Pancreas (tissue), 10 donors: ENCODE measurements around the gene PARP4. TPM values are rescaled to one million over a fixed set of nuclear protein-coding genes. Genes with fewer than 3 reads are reported as not detected.

Experiments used
- ATAC-seq, 4 donors: fragments of 200-7000 bp; cut with Tn5 transposase; one replicate each; pipeline versions ENCODE4 v1.8.0 to v1.9.1; 2020; ENCODE audit warnings: mild to moderate bottlenecking in 4 of 4, moderate library complexity in 4 of 4
- DNase-seq, 6 donors: peaks; one replicate each; pipeline ENCODE4 v3.0.0-alpha.2; 2020
- FAIRE-seq: peaks from 2 replicates; lab custom pipeline; 2012; peaks lifted over from hg19 to GRCh38; lab: Jason Lieb, UNC
- H3K27ac ChIP-seq, 4 donors: fragments of 200-600 bp; sonication (generic); 1 replicate in 3 of 4; 2 replicates in 1 of 4; pipeline versions ENCODE4 v1.5.0 to v1.8.0; 2020
- H3K27me3 ChIP-seq, 4 donors: fragments of 200-600 bp; one replicate each; pipeline ENCODE4 v1.8.0; 2021
- H3K36me3 ChIP-seq, 3 donors: fragments of 200-600 bp; sonication (generic) in 1 of 3; one replicate each; pipeline versions ENCODE4 v1.5.0 to v1.8.0; 2020 to 2021
- H3K4me1 ChIP-seq, 3 donors: fragments of 200-600 bp; one replicate each; pipeline ENCODE4 v1.8.0; 2021
- H3K4me3 ChIP-seq, 4 donors: fragments of 200-600 bp; sonication (generic) in 2 of 4; one replicate each; pipeline versions ENCODE4 v1.5.0 to v1.8.0; 2020 to 2021
- H3K9me3 ChIP-seq, 4 donors: fragments of 200-600 bp; one replicate each; pipeline ENCODE4 v1.8.0; 2021
- CTCF ChIP-seq, 4 donors: fragments of 200-600 bp; sonication (generic) in 3 of 4; IDR thresholded peaks; one replicate each; pipeline versions ENCODE4 v1.5.0 to v1.8.0; 2021; ENCODE audit warnings: antibody characterized with exemption in 4 of 4
- WGBS, 2 donors: extraction: QIAGEN DNeasy Blood & Tissue Kit; methylation state at CpG; one replicate each; pipeline ENCODE4 v1.1.7; 2013; 5-methylcytosine and 5-hydroxymethylcytosine counted together
- intact Hi-C, 3 donors: fragments of 100-400 bp; cut with DNase I; formaldehyde crosslinking; loops; one replicate each; pipeline versions ENCODE4 v1.11.1 to v1.14.2; 2022
- polyA plus RNA-seq, 2 donors: library from polyadenylated mRNA; stranded (reverse); fragments of 200-250 nt; gene quantifications; one replicate each; pipeline ENCODE4 v1.2.3, GENCODE V29; 2013
- total RNA-seq, 6 donors: library from RNA; stranded (reverse); fragmentation: NEBNext Ultra II Directional in 4 of 6; extraction: Animal tissue kit (Norgen Biotek cat#: 25700) in 4 of 6; gene quantifications; one replicate each; pipeline versions ENCODE4 v1.2.1 to v1.2.4, GENCODE V29; 2021 to 2023
- donor health status: healthy with polysubstance abuse.
- donor health status: DM: no; HTN: no; CAD: no; lungs with moderate emphysema.
- donor health status: DM: no; HTN: no; CAD: no.
- donor health status: control.
- donor health status: control.
- donor health status: Bipolar disorder and iron deficiency.
- donor health status: DM: yes; HTN: yes; CAD: no.
- donor health status: DM: no; HTN: no; CAD: no.
- donor health status: DM: no; HTN: no; CAD: no.
- donor health status: DM: yes; HTN: yes; CAD: no.

The PARP4 gene
- total and polyA plus RNA-seq, 8 donors: 7.9 to 33.4 (median 15.2) TPM

GRCh38 chr13:24460256-24460655 is 52.3 kb downstream of the PARP4 start:
- Histone ChIP-seq H3K27ac (no peak overlapping the region), H3K4me1 (no peaks in the 10 kb centered on the region), H3K27me3 (no peaks in the 10 kb centered on the region), H3K4me3 (no peak overlapping the region), H3K36me3 (peaks cover 0 to 21% (median 7%) of the 10 kb centered on the region in 3 donors), H3K9me3 (no peaks in the 10 kb centered on the region)
- DNase-seq: no peak
- TF ChIP-seq CTCF (IDR thresholded peaks at IDR 0.05): no peak
- intact Hi-C loops: no loop called here
- FAIRE-seq: no peak
- ATAC-seq: no peak
- 75 to 80% methylated on average over 6 of the region's 6 CpGs for WGBS, 2 donors

- Histone ChIP-seq H3K4me1 (no peaks in the 10 kb centered on the region), H3K36me3 (peaks cover 0 to 26% (median 12%) of the 10 kb centered on the region in 3 donors), H3K27ac (no peak overlapping the region), H3K9me3 (no peaks in the 10 kb centered on the region), H3K4me3 (no peak overlapping the region), H3K27me3 (no peaks in the 10 kb centered on the region)
- no peak for TF ChIP-seq CTCF (IDR thresholded peaks at IDR 0.05)
- intact Hi-C loops: no loop called here
- WGBS, 2 donors: 77 to 80% methylated on average over 3 of the region's 3 CpGs
- DNase-seq (no peak), FAIRE-seq (no peak), ATAC-seq (no peak)
Measured at GRCh38 chr13:24459726-24460125, 52.9 kb downstream of the PARP4 start.

- Histone ChIP-seq H3K9me3 (no peaks in the 10 kb centered on the region), H3K4me1 (no peaks in the 10 kb centered on the region), H3K36me3 (peaks cover 0 to 31% (median 17%) of the 10 kb centered on the region in 3 donors), H3K27ac (no peak overlapping the region), H3K4me3 (no peak overlapping the region), H3K27me3 (no peaks in the 10 kb centered on the region)
- ATAC-seq (peak in 1 of 4 donors; percentile 19), DNase-seq (no peak), FAIRE-seq (no peak)
- 46 to 48% methylated on average over 2 of the region's 2 CpGs for WGBS, 2 donors
- no peak for TF ChIP-seq CTCF (IDR thresholded peaks at IDR 0.05)
- intact Hi-C loops: no loop called here
Measured at GRCh38 chr13:24459234-24459633, 53.3 kb downstream of the PARP4 start.

GRCh38 chr13:24458736-24459135 is 53.8 kb downstream of the PARP4 start:
- WGBS, 2 donors: 74 to 83% methylated on average over 4 of the region's 4 CpGs
- Histone ChIP-seq H3K27ac (no peak overlapping the region), H3K36me3 (peaks cover 0 to 36% (median 22%) of the 10 kb centered on the region in 3 donors), H3K27me3 (no peaks in the 10 kb centered on the region), H3K4me3 (no peak overlapping the region), H3K9me3 (no peaks in the 10 kb centered on the region), H3K4me1 (no peaks in the 10 kb centered on the region)
- ATAC-seq (no peak), FAIRE-seq (no peak), DNase-seq (no peak)
- no peak for TF ChIP-seq CTCF (IDR thresholded peaks at IDR 0.05)
- intact Hi-C loops: no loop called here

GRCh38 chr13:24456396-24456795 is 56.2 kb downstream of the PARP4 start:
- H3K4me3 ChIP-seq: no peak overlapping the region
- no peaks in the 10 kb centered on the region for H3K9me3 ChIP-seq
- intact Hi-C loops: no loop called here
- no peaks in the 10 kb centered on the region for H3K27me3 ChIP-seq
- H3K4me1 ChIP-seq: no peaks in the 10 kb centered on the region
- DNase-seq (no peak), FAIRE-seq (no peak), ATAC-seq (no peak)
- 90 to 92% methylated on average over 8 of the region's 8 CpGs for WGBS, 2 donors
- TF ChIP-seq CTCF (IDR thresholded peaks at IDR 0.05): no peak
- H3K27ac ChIP-seq: no peak overlapping the region
- H3K36me3 ChIP-seq: peaks cover 0 to 58% (median 30%) of the 10 kb centered on the region in 3 donors
